ENCODE measurements around the gene C1orf226. TPM values are rescaled to one million over a fixed set of nuclear protein-coding genes. Genes with fewer than 3 reads are reported as not detected.

C1orf226 gene
- total RNA-seq, 6 experiments from 2014 or later, result 6.5 to 45.3 (median 28.4) TPM

GRCh38 chr1:162405800-162406199 lies 24.3 kb downstream of the C1orf226 start:
- intact Hi-C loops (cut with DNase I), result no loop called here
- DNase-seq, result no peak

GRCh38 chr1:162406811-162407210 lies 25.3 kb downstream of the C1orf226 start:
- Histone ChIP-seq H3K4me3 (no peak overlapping the region), H3K27ac (no peak overlapping the region), H3K27me3 (no peaks in the 10 kb centered on the region), H3K4me1 (no peaks in the 10 kb centered on the region), H3K36me3 (no peaks in the 10 kb centered on the region), H3K9me3 (no peaks in the 10 kb centered on the region)
- TF ChIP-seq POLR2A (IDR thresholded peaks at IDR 0.05) (no peak), CTCF (IDR thresholded peaks at IDR 0.05) (no peak)
- intact Hi-C loops (cut with DNase I), result no loop called here
- no peak for DNase-seq
- no peak for ATAC-seq
- 83% methylated on average over 2 of the region's 2 CpGs for WGBS (ENCODE audit: insufficient coverage, low coverage, low lambda C conversion rate, missing lambda C conversion rate)

More at GRCh38 chr1:162405800-162406199, 24.3 kb downstream of the C1orf226 start:
- Histone ChIP-seq H3K4me1 (no peaks in the 10 kb centered on the region), H3K27ac (no peak overlapping the region), H3K9me3 (no peaks in the 10 kb centered on the region), H3K36me3 (no peaks in the 10 kb centered on the region), H3K27me3 (no peaks in the 10 kb centered on the region), H3K4me3 (no peak overlapping the region)
- ATAC-seq, result no peak
- TF ChIP-seq POLR2A (IDR thresholded peaks at IDR 0.05) (no peak), CTCF (IDR thresholded peaks at IDR 0.05) (no peak)
- whole genome bisulfite sequencing (ENCODE audit: insufficient coverage, low coverage, low lambda C conversion rate, missing lambda C conversion rate), result 45% methylated on average over 5 of the region's 5 CpGs

GRCh38 chr1:162407539-162407938 lies 26.0 kb downstream of the C1orf226 start:
- WGBS (ENCODE audit: insufficient coverage, low coverage, low lambda C conversion rate, missing lambda C conversion rate), result 100% methylated on average over 1 of the region's 1 CpG

GRCh38 chr1:162412002-162412401 lies 30.5 kb downstream of the C1orf226 start, which contains the start of gene SH2D1B:
SH2D1B (minus strand) TSS chr1:162412136; CDS start chr1:162412016, 120 bp downstream.
- no peaks in the 10 kb centered on the region for H3K27me3 ChIP-seq
- no peak for ATAC-seq
- H3K9me3 ChIP-seq, result no peaks in the 10 kb centered on the region
- H3K27ac ChIP-seq, result no peak within 1 kb of the TSS
- intact Hi-C loops (cut with DNase I), result no loop called here
- H3K4me3 ChIP-seq, result no peak within 1 kb of the TSS
- no peaks in the 10 kb centered on the region for H3K36me3 ChIP-seq
- no peaks in the 10 kb centered on the region for H3K4me1 ChIP-seq
- DNase-seq, result no peak
- WGBS (ENCODE audit: insufficient coverage, low coverage, low lambda C conversion rate, missing lambda C conversion rate), result 52% methylated on average over 2 of the region's 3 CpGs
- TF ChIP-seq CTCF (IDR thresholded peaks at IDR 0.05), result no peak
- no peak for TF ChIP-seq POLR2A (IDR thresholded peaks at IDR 0.05)

More at GRCh38 chr1:162407539-162407938, 26.0 kb downstream of the C1orf226 start:
- Histone ChIP-seq H3K9me3 (no peaks in the 10 kb centered on the region), H3K27ac (no peak overlapping the region), H3K36me3 (no peaks in the 10 kb centered on the region), H3K4me1 (no peaks in the 10 kb centered on the region), H3K4me3 (no peak overlapping the region), H3K27me3 (no peaks in the 10 kb centered on the region)
- ATAC-seq, result no peak
- intact Hi-C loops (cut with DNase I), result no loop called here
- no peak for DNase-seq
- no peak for TF ChIP-seq POLR2A (IDR thresholded peaks at IDR 0.05)
- no peak for TF ChIP-seq CTCF (IDR thresholded peaks at IDR 0.05)

GRCh38 chr1:162416215-162416614 lies 34.7 kb downstream of the C1orf226 start:
- ATAC-seq, result no peak
- H3K4me1 ChIP-seq, result no peaks in the 10 kb centered on the region
- no peak for DNase-seq
- no peak overlapping the region for H3K27ac ChIP-seq
- H3K4me3 ChIP-seq, result no peak overlapping the region
- H3K36me3 ChIP-seq, result no peaks in the 10 kb centered on the region
- intact Hi-C loops (cut with DNase I), result no loop called here
- no peak for TF ChIP-seq POLR2A (IDR thresholded peaks at IDR 0.05)
- no peak for TF ChIP-seq CTCF (IDR thresholded peaks at IDR 0.05)
- H3K9me3 ChIP-seq, result no peaks in the 10 kb centered on the region
- no peaks in the 10 kb centered on the region for H3K27me3 ChIP-seq
